HCT116 (cell line): ENCODE measurements around the gene KLK12. TPM values are rescaled to one million over a fixed set of nuclear protein-coding genes. Genes with fewer than 3 reads are reported as not detected.

Source experiments
- ATAC-seq: fragments of 200-7000 bp; cut with Tn5 transposase; 2 replicates; pipeline ENCODE4 v1.9.1; 2020; ENCODE audit warnings: mild to moderate bottlenecking, moderate library complexity
- BruUV-seq: library from RNA; stranded (reverse); fragments of 400-500 nt; replicated peaks from 2 replicates; lab custom pipeline; 2021; lab: Mats Ljungman, UMichigan
- CTCF ChIA-PET: fragments of 300-600 bp; sonication (Branson Sonifier 250); formaldehyde crosslinking; loops from one replicate; lab custom pipeline; 2021; ENCODE audit warnings: antibody characterized with exemption; lab: Charles Lee
- POLR2A ChIA-PET: fragments of 300-600, 350-600 bp; sonication (Branson Sonifier 250); formaldehyde crosslinking; loops from one replicate; lab custom pipeline; 2021; ENCODE audit warnings: antibody characterized with exemption; lab: Charles Lee
- RAD21 ChIA-PET, 2 experiments: fragments of 300-600 bp; sonication (Branson Sonifier 250); formaldehyde crosslinking; loops; one replicate each; lab custom pipeline; 2023; ENCODE audit warnings: low total read pairs in 2 of 2; ENCODE audit not compliant: uncharacterized antibody in 2 of 2, unreplicated experiment in 2 of 2, low non-redundant PET in 1 of 2; lab: Charles Lee
- DNase-seq: peaks from one replicate; pipeline ENCODE4 v3.0.0-alpha.2; 2010; ENCODE audit warnings: low read depth, low spot score
- H2AFZ ChIP-seq: fragments of 200-600 bp; shearing (Covaris generic), sonication (generic); 2 replicates; pipeline ENCODE4 v1.6.1; 2017; ENCODE audit warnings: low read depth, mixed run types, mixed read lengths, antibody characterized with exemption, low read length; ENCODE audit not compliant: poor library complexity, severe bottlenecking
- H3K27ac ChIP-seq: 2 replicates; pipeline ENCODE4 v1.5.1; 2012; ENCODE audit warnings: low read depth, low read length
- H3K27me3 ChIP-seq: fragments of 200-600 bp; sonication (generic); 2 replicates; pipeline ENCODE4 v1.6.1; 2016; ENCODE audit warnings: mixed run types, low read length, mixed read lengths; ENCODE audit not compliant: insufficient read depth
- H3K36me3 ChIP-seq, 2 experiments: fragments of 200-500 bp in 1 of 2; fragments of 200-600 bp in 1 of 2; sonication (Bioruptor generic) in 1 of 2; sonication (generic) in 1 of 2; 2 replicates each; pipeline versions ENCODE4 v1.5.1 to v1.6.1; 2014 to 2016; ENCODE audit warnings: low read length in 2 of 2, inconsistent platforms in 1 of 2, mixed read lengths in 1 of 2, mixed run types in 1 of 2; ENCODE audit not compliant: insufficient read depth in 2 of 2, control insufficient read depth in 1 of 2
- H3K4me1 ChIP-seq, 2 experiments: fragments of 200-600 bp in 1 of 2; sonication (generic) in 1 of 2; 2 replicates each; pipeline versions ENCODE4 v1.5.1 to v1.6.1; 2012 to 2017; ENCODE audit warnings: low read length in 2 of 2, inconsistent platforms in 1 of 2, mild to moderate bottlenecking in 1 of 2, mixed read lengths in 1 of 2, mixed run types in 1 of 2, moderate library complexity in 1 of 2; ENCODE audit not compliant: insufficient read depth in 2 of 2, control insufficient read depth in 1 of 2
- H3K4me2 ChIP-seq: fragments of 200-600 bp; sonication (generic); 2 replicates; pipeline ENCODE4 v1.6.1; 2017; ENCODE audit warnings: mixed run types, low read length, mixed read lengths
- H3K4me3 ChIP-seq, 2 experiments: fragments of 200-600 bp in 1 of 2; sonication (generic) in 1 of 2; replicated peaks in 1 of 2; 2 replicates each; pipeline ENCODE4 v1.5.1; 2011 to 2016; ENCODE audit warnings: low read length in 2 of 2, control low read depth in 1 of 2, low read depth in 1 of 2, mild to moderate bottlenecking in 1 of 2, mixed read lengths in 1 of 2, mixed run types in 1 of 2
- H3K79me2 ChIP-seq: fragments of 200-600 bp; sonication (generic); 2 replicates; pipeline ENCODE4 v1.6.1; 2017; ENCODE audit warnings: mild to moderate bottlenecking, mixed run types, low read length, moderate library complexity, mixed read lengths; ENCODE audit not compliant: insufficient read depth
- H3K9ac ChIP-seq: fragments of 200-600 bp; sonication (generic); 2 replicates; pipeline ENCODE4 v1.6.1; 2016; ENCODE audit warnings: low read length, mixed read lengths
- H3K9me2 ChIP-seq: fragments of 200-600 bp; sonication (generic), shearing (Covaris generic); 2 replicates; pipeline ENCODE4 v1.6.1; 2017; ENCODE audit warnings: mixed run types, mild to moderate bottlenecking, moderate library complexity; ENCODE audit not compliant: insufficient read depth
- H3K9me3 ChIP-seq, 2 experiments: fragments of 200-500 bp in 1 of 2; fragments of 200-600 bp in 1 of 2; sonication (Bioruptor generic) in 1 of 2; sonication (generic) in 1 of 2; 2 replicates each; pipeline ENCODE4 v1.6.1; 2014 to 2017; ENCODE audit warnings: low read length in 2 of 2, mixed read lengths in 2 of 2, inconsistent platforms in 1 of 2, low read depth in 1 of 2, mild to moderate bottlenecking in 1 of 2, mixed run types in 1 of 2, moderate library complexity in 1 of 2; ENCODE audit not compliant: control insufficient read depth in 1 of 2, insufficient read depth in 1 of 2
- H4K20me1 ChIP-seq: fragments of 200-600 bp; sonication (generic), shearing (Covaris generic); 2 replicates; pipeline ENCODE4 v1.6.1; 2017; ENCODE audit warnings: mixed run types, mild to moderate bottlenecking, moderate library complexity; ENCODE audit not compliant: insufficient read depth
- CBX3 ChIP-seq: IDR thresholded peaks from 2 replicates; pipeline ENCODE4 v1.6.1; 2012; ENCODE audit warnings: low read depth
- FOSL1 ChIP-seq: IDR thresholded peaks from 2 replicates; pipeline ENCODE4 v1.6.1; 2012; ENCODE audit warnings: low read depth
- JUND ChIP-seq: IDR thresholded peaks from 2 replicates; pipeline ENCODE4 v1.6.1; 2012
- POLR2AphosphoS5 ChIP-seq: IDR thresholded peaks from 2 replicates; pipeline ENCODE4 v1.6.1; 2011; ENCODE audit warnings: mild to moderate bottlenecking, low read depth, low read length, moderate library complexity
- RAD21 ChIP-seq: IDR thresholded peaks from 2 replicates; pipeline ENCODE4 v1.6.1; 2012; ENCODE audit warnings: low read depth, mild to moderate bottlenecking
- SP1 ChIP-seq: IDR thresholded peaks from 2 replicates; pipeline ENCODE4 v1.6.1; 2012; ENCODE audit warnings: low read depth
- ZNF274 ChIP-seq: fragments of 200-500 bp; sonication (Bioruptor generic); IDR thresholded peaks from 2 replicates; pipeline ENCODE4 v1.6.1; 2014; ENCODE audit warnings: mild to moderate bottlenecking, low read depth, low read length, inconsistent platforms
- intact Hi-C: fragments of 100-400 bp; cut with micrococcal nuclease; formaldehyde crosslinking; loops from 2 replicates; pipeline ENCODE4 v1.10.0; 2022
- total RNA-seq: library from RNA; stranded (reverse); gene quantifications from one replicate; pipeline ENCODE4 v1.2.1, GENCODE V29; 2021; ENCODE audit not compliant: unreplicated experiment
- TF ChIP-seq, protein P1 (sequence below): IDR thresholded peaks from 2 replicates; pipeline ENCODE4 v1.6.1; 2012
- TF ChIP-seq, protein P2 (sequence below), 3 experiments: fragments of 200-600 bp in 1 of 3; sonication (generic) in 1 of 3; IDR thresholded peaks in 2 of 3; conservative IDR thresholded peaks in 1 of 3; 2 replicates each; pipeline ENCODE4 v1.5.1; 2012 to 2017; ENCODE audit warnings: low read depth in 2 of 3, low read length in 2 of 3, antibody characterized with exemption in 1 of 3, borderline replicate concordance in 1 of 3, control low read depth in 1 of 3, mild to moderate bottlenecking in 1 of 3, mixed read lengths in 1 of 3, mixed run types in 1 of 3, moderate library complexity in 1 of 3; ENCODE audit not compliant: insufficient read depth in 1 of 3
- TF ChIP-seq, protein P3 (sequence below): IDR thresholded peaks from 2 replicates; pipeline ENCODE4 v1.6.1; 2012; ENCODE audit warnings: low read depth

KLK12 gene
- total RNA-seq, 1 experiment from 2014 or later = not detected

DNA sequence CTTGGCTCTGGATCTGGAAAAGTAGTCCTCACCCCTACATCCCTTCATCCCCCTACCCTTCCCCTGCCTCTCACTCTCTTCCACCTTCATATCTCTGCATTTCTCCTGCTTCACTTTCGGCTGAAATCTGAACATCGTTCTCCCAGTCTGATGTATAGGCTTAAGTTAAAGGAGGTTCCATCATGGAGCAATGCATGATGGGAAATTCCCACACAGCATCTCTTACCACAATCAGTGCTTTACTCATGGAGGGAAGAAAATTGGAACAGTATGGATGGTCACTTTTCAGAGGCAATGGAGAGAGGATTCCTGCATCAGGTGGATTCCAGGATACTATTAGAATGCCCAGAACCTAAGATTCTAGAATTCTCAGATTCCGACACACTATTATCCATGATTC, 27.3 kb downstream of the KLK12 start:
- Histone ChIP-seq H3K4me1 (peaks cover 8 to 21% of the 10 kb centered on the region in 2 experiments; a peak in 3 of 4 replicates), H3K27me3 (no peaks in the 10 kb centered on the region), H3K9ac (no peak overlapping the region), H3K36me3 (no peaks in the 10 kb centered on the region), H2AFZ (no peak overlapping the region), H3K9me2 (no peaks in the 10 kb centered on the region), H3K9me3 (no peaks in the 10 kb centered on the region), H4K20me1 (no peaks in the 10 kb centered on the region), H3K4me2 (no peak overlapping the region), H3K27ac (no peak overlapping the region), H3K79me2 (no peaks in the 10 kb centered on the region), H3K4me3 (no peak overlapping the region)
- no peak for ATAC-seq
- RAD21 ChIA-PET = no interaction called here
- POLR2A ChIA-PET = no interaction called here
- no TSS peak for BruUV-seq
- no peak for DNase-seq
- TF ChIP-seq SP1 (no peak), JUND (no peak), POLR2AphosphoS5 (no peak), CBX3 (no peak), FOSL1 (no peak), ZNF274 (no peak), RAD21 (no peak)
- TF ChIP-seq, protein P1, sequence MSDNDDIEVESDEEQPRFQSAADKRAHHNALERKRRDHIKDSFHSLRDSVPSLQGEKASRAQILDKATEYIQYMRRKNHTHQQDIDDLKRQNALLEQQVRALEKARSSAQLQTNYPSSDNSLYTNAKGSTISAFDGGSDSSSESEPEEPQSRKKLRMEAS = no peak
- TF ChIP-seq, protein P2, sequence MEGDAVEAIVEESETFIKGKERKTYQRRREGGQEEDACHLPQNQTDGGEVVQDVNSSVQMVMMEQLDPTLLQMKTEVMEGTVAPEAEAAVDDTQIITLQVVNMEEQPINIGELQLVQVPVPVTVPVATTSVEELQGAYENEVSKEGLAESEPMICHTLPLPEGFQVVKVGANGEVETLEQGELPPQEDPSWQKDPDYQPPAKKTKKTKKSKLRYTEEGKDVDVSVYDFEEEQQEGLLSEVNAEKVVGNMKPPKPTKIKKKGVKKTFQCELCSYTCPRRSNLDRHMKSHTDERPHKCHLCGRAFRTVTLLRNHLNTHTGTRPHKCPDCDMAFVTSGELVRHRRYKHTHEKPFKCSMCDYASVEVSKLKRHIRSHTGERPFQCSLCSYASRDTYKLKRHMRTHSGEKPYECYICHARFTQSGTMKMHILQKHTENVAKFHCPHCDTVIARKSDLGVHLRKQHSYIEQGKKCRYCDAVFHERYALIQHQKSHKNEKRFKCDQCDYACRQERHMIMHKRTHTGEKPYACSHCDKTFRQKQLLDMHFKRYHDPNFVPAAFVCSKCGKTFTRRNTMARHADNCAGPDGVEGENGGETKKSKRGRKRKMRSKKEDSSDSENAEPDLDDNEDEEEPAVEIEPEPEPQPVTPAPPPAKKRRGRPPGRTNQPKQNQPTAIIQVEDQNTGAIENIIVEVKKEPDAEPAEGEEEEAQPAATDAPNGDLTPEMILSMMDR (IDR thresholded peaks at IDR 0.05 in 2 of 3, conservative IDR thresholded peaks at IDR 0.05 in 1 of 3; ENCODE audit: borderline replicate concordance in 1 of 3, insufficient read depth in 1 of 3, low read depth in 2 of 3, low read length in 2 of 3) = no peak
- TF ChIP-seq, protein P3, sequence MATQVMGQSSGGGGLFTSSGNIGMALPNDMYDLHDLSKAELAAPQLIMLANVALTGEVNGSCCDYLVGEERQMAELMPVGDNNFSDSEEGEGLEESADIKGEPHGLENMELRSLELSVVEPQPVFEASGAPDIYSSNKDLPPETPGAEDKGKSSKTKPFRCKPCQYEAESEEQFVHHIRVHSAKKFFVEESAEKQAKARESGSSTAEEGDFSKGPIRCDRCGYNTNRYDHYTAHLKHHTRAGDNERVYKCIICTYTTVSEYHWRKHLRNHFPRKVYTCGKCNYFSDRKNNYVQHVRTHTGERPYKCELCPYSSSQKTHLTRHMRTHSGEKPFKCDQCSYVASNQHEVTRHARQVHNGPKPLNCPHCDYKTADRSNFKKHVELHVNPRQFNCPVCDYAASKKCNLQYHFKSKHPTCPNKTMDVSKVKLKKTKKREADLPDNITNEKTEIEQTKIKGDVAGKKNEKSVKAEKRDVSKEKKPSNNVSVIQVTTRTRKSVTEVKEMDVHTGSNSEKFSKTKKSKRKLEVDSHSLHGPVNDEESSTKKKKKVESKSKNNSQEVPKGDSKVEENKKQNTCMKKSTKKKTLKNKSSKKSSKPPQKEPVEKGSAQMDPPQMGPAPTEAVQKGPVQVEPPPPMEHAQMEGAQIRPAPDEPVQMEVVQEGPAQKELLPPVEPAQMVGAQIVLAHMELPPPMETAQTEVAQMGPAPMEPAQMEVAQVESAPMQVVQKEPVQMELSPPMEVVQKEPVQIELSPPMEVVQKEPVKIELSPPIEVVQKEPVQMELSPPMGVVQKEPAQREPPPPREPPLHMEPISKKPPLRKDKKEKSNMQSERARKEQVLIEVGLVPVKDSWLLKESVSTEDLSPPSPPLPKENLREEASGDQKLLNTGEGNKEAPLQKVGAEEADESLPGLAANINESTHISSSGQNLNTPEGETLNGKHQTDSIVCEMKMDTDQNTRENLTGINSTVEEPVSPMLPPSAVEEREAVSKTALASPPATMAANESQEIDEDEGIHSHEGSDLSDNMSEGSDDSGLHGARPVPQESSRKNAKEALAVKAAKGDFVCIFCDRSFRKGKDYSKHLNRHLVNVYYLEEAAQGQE = no peak
- intact Hi-C loops = no loop called here
- CTCF ChIA-PET = interaction anchor here (1.2 kb wide), 1 partner anchor 9 kb away, joined by 4 read pairs; no protein-coding TSS in a partner anchor
